GM18873 (cell line): ENCODE measurements around the gene MIDN.
A peak's percentile ranks its signal among the peaks of the same experiment; 100 is the strongest.
"Not testable (repeated sequence)": the region's sequence is repeated elsewhere in the genome, so short reads cannot be mapped to it uniquely, and the experiment has no call there.

Experiments
- ATAC-seq: cut with Tn5 transposase; IDR thresholded peaks from one replicate; pipeline ENCODE4 v1.9.1; 2021; ENCODE audit warnings: mild to moderate bottlenecking, moderate library complexity, moderate number of reproducible peaks; ENCODE audit not compliant: unreplicated experiment, low FRiP score

The MIDN gene

DNA sequence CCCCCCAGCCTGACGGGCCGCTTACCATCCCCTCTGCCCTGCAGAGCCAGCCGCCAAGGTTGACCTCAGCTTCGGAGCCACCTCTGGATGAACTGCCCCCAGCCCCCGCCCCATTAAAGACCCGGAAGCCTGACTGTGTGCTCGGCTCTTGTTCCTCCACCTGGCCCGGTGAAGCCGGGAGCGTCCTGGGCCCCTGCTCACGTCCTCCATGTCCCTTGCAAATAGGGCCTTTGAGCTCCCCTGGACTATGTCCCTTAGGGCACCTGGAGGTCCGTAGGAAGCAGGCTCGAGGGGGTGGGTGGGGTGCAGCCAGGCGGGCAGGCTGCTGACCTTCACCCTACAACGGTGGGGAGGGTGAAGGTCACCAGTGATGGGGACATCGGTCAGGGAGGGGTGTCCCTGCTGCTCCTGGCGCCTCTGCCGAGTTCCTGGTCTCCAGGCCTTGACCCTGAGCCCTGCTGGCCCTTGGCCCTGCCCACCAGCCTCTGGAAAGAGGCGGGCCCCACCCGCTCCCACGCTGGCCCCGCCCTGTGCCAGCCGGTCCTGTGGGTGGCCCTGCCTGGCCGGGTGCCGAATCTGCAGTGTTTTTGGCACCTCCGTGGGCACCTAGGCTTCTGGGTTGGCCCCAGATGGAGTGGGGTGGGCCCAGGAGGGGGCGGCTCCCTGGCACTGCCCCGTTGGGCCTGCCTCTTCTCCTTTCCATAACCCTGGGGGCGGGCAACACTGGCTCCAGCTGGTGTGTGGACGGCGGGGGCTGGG, 3.5 kb upstream of the MIDN start:
- no peak for ATAC-seq

- ATAC-seq: no peak
Observed at GRCh38 chr19:1245494-1246264, 2.7 kb upstream of the MIDN start.

DNA sequence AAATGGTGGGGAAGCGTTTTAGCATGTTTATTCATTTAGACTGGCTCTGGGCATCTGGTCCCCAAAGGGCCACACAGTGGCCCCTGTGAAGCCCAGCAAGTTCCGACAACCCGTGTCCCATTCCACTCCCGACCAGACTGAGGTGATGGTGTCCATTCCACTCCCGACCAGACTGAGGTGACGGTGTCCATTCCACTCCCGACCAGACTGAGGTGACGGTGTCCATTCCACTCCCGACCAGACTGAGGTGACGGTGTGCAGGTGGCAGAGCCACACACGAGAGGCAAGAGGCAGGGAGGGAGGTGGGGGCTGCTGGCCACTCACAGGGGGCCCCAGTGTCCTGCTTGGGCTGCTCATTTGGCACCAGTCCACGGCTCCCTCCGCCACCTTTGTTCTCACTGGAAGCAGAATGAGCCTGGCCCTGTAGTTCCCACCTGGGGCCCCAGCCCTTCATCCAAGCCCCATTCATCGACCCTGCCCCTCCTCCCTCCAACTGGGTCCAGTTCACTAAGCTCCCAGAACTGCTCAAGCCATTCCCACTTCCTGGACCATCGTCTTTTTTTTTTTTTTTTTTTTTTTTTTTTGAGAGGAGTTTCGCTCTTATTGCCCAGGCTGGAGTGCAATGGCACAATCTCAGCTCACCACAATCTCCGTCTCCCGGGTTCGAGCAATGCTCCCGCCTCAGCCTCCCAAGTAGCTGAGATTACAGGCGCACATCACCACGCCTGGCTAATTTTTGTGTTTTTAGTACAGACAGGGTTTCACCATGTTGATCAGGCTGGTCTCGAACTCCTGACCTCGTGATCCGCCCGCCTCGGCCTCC, 1.9 kb upstream of the MIDN start:
- ATAC-seq: not testable (repeated sequence)

- no peak for ATAC-seq
Observed at GRCh38 chr19:1247748-1248138, 640 bp upstream of the MIDN start.

DNA sequence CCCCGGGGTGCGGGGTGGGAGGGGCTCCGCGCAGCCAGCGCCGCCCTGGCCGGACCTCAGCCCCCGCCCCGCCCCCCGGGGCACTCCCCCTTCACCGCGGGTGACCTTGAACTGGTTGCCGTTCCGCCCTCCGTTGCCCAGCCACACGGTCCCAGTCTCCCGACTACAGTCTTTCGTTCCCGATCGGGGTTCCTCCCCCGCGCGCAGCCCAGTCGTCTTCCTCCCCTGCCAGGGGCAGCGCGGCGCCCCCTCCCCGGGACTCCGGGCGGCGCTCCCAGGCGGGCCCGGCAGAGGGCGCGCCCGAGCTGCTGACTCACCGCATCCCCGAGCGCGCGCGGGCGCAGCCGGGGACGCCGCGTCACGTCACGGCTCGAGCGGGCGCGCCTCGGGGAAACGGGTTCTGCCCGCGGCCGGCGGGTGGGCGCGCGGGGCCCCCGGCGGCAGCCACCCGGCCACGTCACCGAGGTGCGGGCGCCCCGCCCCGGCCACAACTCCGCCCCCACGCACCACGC, 459 bp downstream of the MIDN start:
- ATAC-seq: peak; percentile 9

DNA sequence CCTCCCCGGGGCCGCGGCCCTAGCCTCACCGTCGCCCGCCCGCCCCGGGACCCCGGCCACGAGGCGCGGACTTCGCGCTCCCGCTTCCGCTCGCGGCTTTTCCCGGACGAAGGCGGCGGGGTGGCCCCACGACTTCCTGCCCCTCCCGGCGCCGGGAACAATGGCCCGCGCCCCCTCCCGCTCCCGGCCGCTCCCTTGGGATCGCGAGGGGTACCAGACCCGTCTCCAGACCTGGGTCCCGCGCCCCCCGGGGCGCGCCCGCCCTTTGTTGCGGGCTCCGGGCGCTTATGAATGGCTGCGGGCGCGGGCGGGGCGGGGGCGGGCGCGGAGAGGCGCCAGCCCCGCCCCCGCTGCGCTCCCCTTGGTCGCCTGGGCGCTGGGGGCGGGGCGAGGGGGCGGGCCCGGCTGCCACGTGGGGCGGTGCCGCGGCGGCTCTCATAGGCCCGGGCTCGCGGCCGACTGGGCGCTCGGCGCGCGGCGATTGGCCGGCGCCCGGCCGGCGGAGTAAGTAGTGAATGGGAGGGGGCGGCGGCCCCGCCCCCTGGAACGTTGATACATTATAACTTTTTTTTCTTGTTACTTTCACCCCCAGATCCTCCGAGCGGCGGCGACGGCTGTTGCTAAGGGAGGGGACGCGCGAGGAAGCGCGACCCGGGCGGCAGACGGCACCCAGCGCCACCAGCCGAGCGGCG, 1.1 kb downstream of the MIDN start:
- peak; percentile 49 for ATAC-seq

- no peak for ATAC-seq
Observed at GRCh38 chr19:1249990-1250436, 1.6 kb downstream of the MIDN start.

DNA sequence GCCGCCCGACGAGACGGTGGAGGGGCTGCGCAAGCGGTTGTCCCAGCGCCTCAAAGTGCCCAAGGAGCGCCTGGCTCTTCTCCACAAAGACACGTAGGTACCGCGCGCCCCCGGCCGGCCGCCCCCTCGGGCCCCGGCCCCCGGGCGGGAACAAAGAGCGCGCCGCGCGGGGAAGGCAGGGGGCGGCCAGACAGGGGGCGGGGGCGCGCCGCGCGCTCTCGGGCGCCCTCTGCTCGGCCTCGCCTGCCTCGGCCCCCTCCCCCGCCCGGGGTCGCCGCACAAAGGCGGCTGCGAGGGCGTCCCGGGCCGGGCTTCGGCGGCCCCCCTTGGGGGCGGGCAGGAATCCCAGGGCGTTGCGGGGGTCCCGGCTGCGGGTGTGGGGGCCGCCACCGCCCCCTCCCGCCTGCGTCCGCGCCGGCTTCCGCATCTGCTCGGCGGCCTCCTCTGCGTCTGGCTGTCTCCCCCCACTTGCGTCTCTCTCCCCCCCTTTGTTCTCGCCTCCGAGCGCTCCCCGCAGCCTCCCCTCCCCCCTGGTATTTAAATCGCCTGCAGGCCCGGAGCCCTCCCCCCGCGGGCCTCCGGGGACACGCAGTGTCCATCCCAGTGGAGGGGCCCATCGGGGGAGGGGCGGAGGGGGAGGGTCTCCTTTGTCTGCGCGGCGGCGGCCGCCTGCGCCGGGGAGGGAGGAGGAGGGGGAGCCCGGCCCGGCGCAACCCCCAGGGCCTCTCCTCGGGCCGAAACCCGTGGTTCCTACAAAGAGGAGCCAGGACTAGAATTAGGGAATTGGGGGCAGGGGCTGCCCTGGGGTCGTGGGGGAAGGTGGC, 2.3 kb downstream of the MIDN start:
- no peak for ATAC-seq

- no peak for ATAC-seq
Observed at GRCh38 chr19:1251330-1252220, 3.2 kb downstream of the MIDN start.

- no peak for ATAC-seq
Observed at GRCh38 chr19:1252221-1252820, 3.9 kb downstream of the MIDN start.

GRCh38 chr19:1252821-1253513, 4.6 kb downstream of the MIDN start:
- ATAC-seq: no peak

GRCh38 chr19:1253514-1254080, 5.2 kb downstream of the MIDN start:
- ATAC-seq: no peak

GRCh38 chr19:1254081-1254527, 5.7 kb downstream of the MIDN start:
- no peak for ATAC-seq

- no peak for ATAC-seq
Observed at GRCh38 chr19:1254530-1255185, 6.3 kb downstream of the MIDN start.

GRCh38 chr19:1255186-1256161, 7.1 kb downstream of the MIDN start:
- ATAC-seq: no peak
